Measurements from ENCODE around the gene TTC39B.

The TTC39B gene

GRCh38 chr9:15300218-15300617, 6.8 kb downstream of the TTC39B start:
- no peak for DNase-seq

DNA sequence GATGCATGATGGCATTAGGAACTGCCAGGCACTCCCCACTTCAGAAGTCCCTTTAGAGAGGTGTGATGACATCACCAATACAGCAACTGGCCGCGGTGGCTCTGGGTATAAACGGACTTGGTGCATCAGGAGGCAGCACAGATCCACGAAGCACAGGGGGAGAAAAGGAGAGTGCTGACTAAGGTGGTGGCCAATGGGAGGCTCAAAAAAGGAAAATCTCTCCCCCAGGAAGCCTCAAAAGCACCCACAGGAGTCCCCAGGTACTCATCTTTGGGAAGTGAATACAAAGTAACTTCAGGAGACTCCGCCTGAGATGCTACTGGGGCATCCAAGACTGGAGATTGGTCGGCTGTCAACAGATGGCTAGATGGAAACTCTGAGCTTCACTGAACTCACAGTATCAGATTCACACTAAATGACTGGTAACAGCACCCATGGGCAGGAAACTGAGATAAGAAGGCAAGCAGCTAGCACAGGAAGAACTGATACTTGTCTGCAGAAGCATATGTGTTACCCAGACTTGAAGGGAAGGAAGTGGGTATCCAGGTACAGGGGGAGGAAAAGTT, 7.6 kb downstream of the TTC39B start:
- no peak for DNase-seq

DNA sequence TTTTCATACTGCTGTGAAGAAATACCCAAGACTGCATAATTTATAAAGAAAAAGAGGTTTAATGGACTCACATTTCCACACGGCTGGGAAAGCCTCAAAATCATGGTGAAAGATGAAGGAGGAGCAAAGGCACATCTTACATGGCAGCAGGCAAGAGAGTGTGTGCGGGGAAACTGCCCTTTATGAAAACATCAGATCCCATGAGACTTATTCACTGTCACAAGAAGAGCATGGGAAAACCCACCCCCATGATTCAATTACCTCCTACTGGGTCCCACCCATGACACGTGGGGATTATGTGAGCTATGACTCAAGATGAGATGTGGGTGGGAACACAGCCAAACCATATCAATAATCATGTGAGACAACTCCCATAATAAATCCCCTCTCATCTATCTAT, 8.7 kb downstream of the TTC39B start:
- DNase-seq: no peak

GRCh38 chr9:15295761-15296405, 11.1 kb downstream of the TTC39B start:
- DNase-seq: no peak

GRCh38 chr9:15294604-15295003, 12.4 kb downstream of the TTC39B start:
- DNase-seq: no peak

GRCh38 chr9:15293804-15294316, 13.2 kb downstream of the TTC39B start:
- DNase-seq: no peak

DNA sequence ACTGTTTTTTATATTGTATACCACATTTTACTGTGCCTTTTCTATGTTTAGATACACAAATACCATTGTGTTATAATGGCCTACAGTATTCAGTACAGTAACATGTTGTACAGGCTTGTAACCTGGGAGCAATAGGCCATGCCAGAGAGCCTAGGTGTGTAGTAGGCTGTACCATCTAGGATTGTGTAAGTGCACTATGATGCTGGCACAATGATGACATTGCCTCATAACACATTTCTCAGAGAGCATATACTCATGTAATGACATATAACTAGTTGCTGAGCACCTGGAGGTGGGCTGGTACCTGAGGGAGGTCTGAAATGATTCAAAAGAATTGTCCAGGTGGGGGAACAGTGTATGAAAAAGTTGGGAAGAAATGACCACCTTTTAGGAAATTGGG, 13.9 kb downstream of the TTC39B start:
- no peak for DNase-seq

- DNase-seq: no peak
Observed at GRCh38 chr9:15289603-15290002, 17.4 kb downstream of the TTC39B start.

DNA sequence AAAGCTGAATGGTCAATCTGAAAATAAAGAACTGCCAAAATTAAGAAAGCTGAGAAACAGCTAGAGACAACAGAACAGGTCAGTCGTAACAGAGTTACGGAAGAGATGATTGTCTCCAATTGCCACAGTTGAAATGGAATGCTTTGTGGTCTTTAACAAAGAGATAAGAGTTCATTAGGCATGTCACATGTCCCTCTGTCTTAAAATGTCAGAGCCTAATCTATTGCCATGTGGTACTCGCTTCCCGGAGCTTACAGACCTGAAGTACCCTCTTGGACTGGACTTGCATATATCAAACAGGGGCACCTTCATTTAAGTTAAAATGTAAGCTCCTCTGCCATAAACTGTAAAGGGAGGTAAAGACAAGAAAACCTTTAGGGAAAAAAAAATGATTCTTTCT, 19.7 kb downstream of the TTC39B start:
- no peak for DNase-seq

DNA sequence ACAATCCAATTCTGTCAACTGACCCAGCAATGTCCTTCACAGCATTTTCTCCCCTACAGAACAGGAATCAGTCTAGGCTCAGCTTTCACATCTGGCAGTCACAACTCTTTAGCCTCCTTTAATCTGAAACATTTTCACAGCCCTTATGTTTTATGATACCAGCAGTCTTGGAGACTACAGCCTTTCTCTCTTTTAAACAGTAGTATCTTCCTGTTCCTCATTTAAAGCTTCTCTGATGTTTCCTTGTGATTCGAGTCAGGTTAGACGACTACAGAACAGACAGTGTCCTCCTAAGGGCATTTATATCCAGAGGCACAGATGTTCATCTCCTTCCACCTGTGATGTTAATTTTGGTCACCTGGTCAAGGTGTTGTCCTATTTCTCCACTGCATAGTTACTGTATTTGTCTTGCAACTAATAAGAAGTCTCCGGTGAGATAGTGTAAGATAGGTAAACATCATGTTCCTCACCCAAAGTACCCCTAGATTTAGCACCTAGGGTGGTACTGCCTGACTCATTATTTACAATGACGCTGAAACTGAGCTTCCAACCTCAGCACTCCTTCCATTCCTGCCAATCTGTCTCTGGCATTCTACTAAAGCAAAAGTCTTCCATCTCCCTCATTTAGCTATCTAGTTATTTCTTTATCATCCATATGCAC, 20.7 kb downstream of the TTC39B start:
- no peak for DNase-seq

DNA sequence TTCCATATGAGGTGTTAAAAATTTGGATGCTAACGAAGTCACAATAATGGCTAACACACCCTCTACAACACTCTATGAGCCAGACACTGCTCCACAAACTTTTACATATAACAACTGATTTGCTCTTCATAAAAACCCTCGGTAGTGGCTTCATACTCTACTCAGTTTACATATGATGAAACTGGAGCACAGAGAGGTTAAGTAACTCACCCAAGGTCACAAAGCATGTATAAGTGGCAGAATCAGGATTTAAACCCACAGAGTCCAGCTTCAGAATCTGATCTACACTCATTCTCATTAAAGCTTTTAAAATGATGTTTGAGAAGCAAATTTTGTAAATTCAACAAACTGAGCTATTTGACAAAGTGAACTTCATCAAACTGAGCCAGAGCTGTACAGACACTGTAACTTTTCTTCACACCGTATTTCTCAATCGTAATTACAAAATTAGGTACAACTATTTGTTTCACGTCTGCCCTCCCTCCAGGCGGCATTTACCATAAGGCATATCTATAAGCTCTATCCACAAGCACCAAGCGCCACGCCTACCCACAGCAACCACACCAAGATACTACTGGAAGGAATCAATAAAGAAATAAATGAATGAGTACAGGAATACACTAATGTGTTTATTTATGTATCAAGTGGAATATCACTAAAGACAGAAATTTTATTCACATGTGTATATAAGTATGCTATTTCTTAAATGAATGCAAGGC, 24.3 kb downstream of the TTC39B start:
- DNase-seq: no peak

- DNase-seq: no peak
Observed at GRCh38 chr9:15280647-15281046, 26.4 kb downstream of the TTC39B start.

GRCh38 chr9:15278839-15279238, 28.2 kb downstream of the TTC39B start:
- DNase-seq: no peak

DNA sequence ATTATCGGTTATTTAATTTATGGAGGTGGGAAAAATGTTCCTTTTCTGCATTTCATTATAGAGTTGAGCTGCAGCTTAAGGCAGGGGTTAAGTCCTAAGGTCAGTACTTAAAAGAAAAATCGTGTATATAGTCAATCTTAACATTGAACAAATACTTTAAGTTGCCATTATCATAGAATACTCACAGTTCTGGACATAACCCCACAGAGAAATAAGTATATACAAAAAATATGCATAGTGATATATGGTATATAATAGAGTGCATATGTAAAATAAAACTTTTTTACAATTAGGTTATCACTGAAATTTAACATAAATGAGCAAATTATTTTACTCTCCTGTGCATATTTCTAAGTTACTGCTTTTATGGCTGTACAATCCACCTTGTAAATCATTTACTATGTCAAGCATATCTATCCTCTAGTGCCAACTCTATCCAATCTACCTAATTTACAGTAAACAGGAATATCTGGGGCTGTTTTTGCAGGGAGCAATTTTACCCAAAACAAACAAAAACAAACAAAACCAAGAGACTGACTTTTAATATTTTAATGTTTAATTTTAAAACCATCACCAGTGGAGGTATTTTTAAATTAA, 28.8 kb downstream of the TTC39B start:
- no peak for DNase-seq

- no peak for DNase-seq
Observed at GRCh38 chr9:15277400-15278090, 29.5 kb downstream of the TTC39B start.

GRCh38 chr9:15276328-15276938, 30.6 kb downstream of the TTC39B start:
- DNase-seq: no peak

GRCh38 chr9:15274425-15274824, 32.6 kb downstream of the TTC39B start:
- no peak for DNase-seq

GRCh38 chr9:15272377-15272928, 34.6 kb downstream of the TTC39B start:
- DNase-seq: no peak

- no peak for DNase-seq
Observed at GRCh38 chr9:15271403-15271802, 35.6 kb downstream of the TTC39B start.

DNA sequence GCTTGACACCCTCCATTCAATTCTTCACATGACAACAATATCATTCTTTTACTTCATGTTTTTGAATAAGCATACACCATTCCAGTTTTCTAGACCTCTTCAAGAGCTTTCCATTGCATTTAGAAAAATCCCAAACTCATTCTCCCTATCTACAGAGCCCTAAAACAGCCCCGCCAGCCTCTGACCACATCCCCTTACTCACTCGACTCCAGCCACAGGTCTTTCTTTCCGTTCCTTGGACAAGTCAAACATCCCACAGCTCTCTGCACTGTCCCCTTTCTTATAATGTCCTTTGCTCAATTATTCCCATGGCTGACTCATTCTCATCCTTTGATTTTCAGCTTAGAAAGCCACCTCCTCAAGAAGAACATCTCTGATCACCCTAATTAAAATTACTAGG, 38.2 kb downstream of the TTC39B start:
- no peak for DNase-seq

- DNase-seq: no peak
Observed at GRCh38 chr9:15268317-15268716, 38.7 kb downstream of the TTC39B start.

GRCh38 chr9:15264918-15265317, 42.1 kb downstream of the TTC39B start:
- no peak for DNase-seq

Measured in NCI-H1436 (cell line).